Memory B cell (primary cell): Measurements from ENCODE around the gene MYO7B.
"Not testable (repeated sequence)": the region's sequence is repeated elsewhere in the genome, so short reads cannot be mapped to it uniquely, and the experiment has no call there.

Source experiments
- ATAC-seq: fragments of 150-1000 bp; cut with Tn5 transposase; 2 replicates; pipeline ENCODE4 v1.10.0; 2021; ENCODE audit warnings: low read depth, mild to moderate bottlenecking, moderate library complexity
- DNase-seq, 2 donors: peaks; one replicate each; pipeline ENCODE4 v3.0.0; 2022; ENCODE audit warnings: low spot score in 2 of 2
- H3K27ac Mint-ChIP-seq: one replicate; pipeline ENCODE4 v1.8.0; 2022; ENCODE audit warnings: mild to moderate bottlenecking, moderate library complexity, mixed read lengths
- H3K27me3 Mint-ChIP-seq: one replicate; pipeline ENCODE4 v1.8.0; 2022; ENCODE audit warnings: mixed read lengths
- H3K36me3 Mint-ChIP-seq: one replicate; pipeline ENCODE4 v1.8.0; 2022; ENCODE audit warnings: mild to moderate bottlenecking, mixed read lengths
- H3K4me1 Mint-ChIP-seq: one replicate; pipeline ENCODE4 v1.8.0; 2022; ENCODE audit warnings: mixed read lengths
- H3K4me3 Mint-ChIP-seq: one replicate; pipeline ENCODE4 v1.8.0; 2022; ENCODE audit warnings: mild to moderate bottlenecking, moderate library complexity, mixed read lengths
- H3K9me3 Mint-ChIP-seq: one replicate; pipeline ENCODE4 v1.8.0; 2022; ENCODE audit warnings: mixed read lengths

Gene MYO7B

GRCh38 chr2:127514076-127514475 lies 21.4 kb upstream of the MYO7B start:
- peaks cover 53% of the 10 kb centered on the region for H3K4me1 Mint-ChIP-seq
- ATAC-seq = no peak

GRCh38 chr2:127514485-127514884 lies 21.0 kb upstream of the MYO7B start:
- Mint-ChIP-seq H3K27me3 (no peaks in the 10 kb centered on the region), H3K4me3 (no peak overlapping the region), H3K4me1 (peaks cover 53% of the 10 kb centered on the region), H3K9me3 (no peaks in the 10 kb centered on the region), H3K27ac (no peak overlapping the region), H3K36me3 (peaks cover 39% of the 10 kb centered on the region)
- ATAC-seq = no peak
- no peak for DNase-seq

More at GRCh38 chr2:127514076-127514475, 21.4 kb upstream of the MYO7B start:
- H3K27ac Mint-ChIP-seq = no peak overlapping the region
- H3K27me3 Mint-ChIP-seq = no peaks in the 10 kb centered on the region
- DNase-seq = no peak
- H3K9me3 Mint-ChIP-seq = no peaks in the 10 kb centered on the region
- no peak overlapping the region for H3K4me3 Mint-ChIP-seq
- H3K36me3 Mint-ChIP-seq = peaks cover 39% of the 10 kb centered on the region

- peak overlapping the region; percentile 2 for H3K4me3 Mint-ChIP-seq
- peak; percentile 65 for ATAC-seq
- H3K9me3 Mint-ChIP-seq = no peaks in the 10 kb centered on the region
- H3K27ac Mint-ChIP-seq = peak overlapping the region; percentile 51
- peaks cover 48% of the 10 kb centered on the region for H3K4me1 Mint-ChIP-seq
- DNase-seq = no peak
- peaks cover 41% of the 10 kb centered on the region for H3K36me3 Mint-ChIP-seq
- no peaks in the 10 kb centered on the region for H3K27me3 Mint-ChIP-seq
Measured at GRCh38 chr2:127515383-127515915, 20.0 kb upstream of the MYO7B start.

- Mint-ChIP-seq H3K4me3 (no peak overlapping the region), H3K27me3 (no peaks in the 10 kb centered on the region), H3K4me1 (peaks cover 41% of the 10 kb centered on the region), H3K9me3 (no peaks in the 10 kb centered on the region), H3K27ac (peak overlapping the region; percentile 51), H3K36me3 (peaks cover 36% of the 10 kb centered on the region)
- DNase-seq = no peak
- no peak for ATAC-seq
Measured at GRCh38 chr2:127516041-127516762, 19.3 kb upstream of the MYO7B start.

GRCh38 chr2:127517465-127517864 lies 18.0 kb upstream of the MYO7B start:
- DNase-seq (no peak), ATAC-seq (no peak)
- no peak overlapping the region for H3K4me3 Mint-ChIP-seq
- H3K4me1 Mint-ChIP-seq = peaks cover 34% of the 10 kb centered on the region
- H3K36me3 Mint-ChIP-seq = peaks cover 37% of the 10 kb centered on the region
- no peak overlapping the region for H3K27ac Mint-ChIP-seq
- H3K9me3 Mint-ChIP-seq = no peaks in the 10 kb centered on the region
- no peaks in the 10 kb centered on the region for H3K27me3 Mint-ChIP-seq

GRCh38 chr2:127520424-127520823 lies 15.1 kb upstream of the MYO7B start:
- ATAC-seq (no peak), DNase-seq (no peak)
- no peaks in the 10 kb centered on the region for H3K9me3 Mint-ChIP-seq
- H3K27me3 Mint-ChIP-seq = no peaks in the 10 kb centered on the region
- H3K4me3 Mint-ChIP-seq = no peak overlapping the region
- H3K4me1 Mint-ChIP-seq = peaks cover 29% of the 10 kb centered on the region
- H3K27ac Mint-ChIP-seq = no peak overlapping the region
- peaks cover 30% of the 10 kb centered on the region for H3K36me3 Mint-ChIP-seq

GRCh38 chr2:127523269-127523939 lies 12.1 kb upstream of the MYO7B start:
- DNase-seq = no peak
- no peaks in the 10 kb centered on the region for H3K9me3 Mint-ChIP-seq
- H3K27ac Mint-ChIP-seq = peak overlapping the region; percentile 58
- no peaks in the 10 kb centered on the region for H3K27me3 Mint-ChIP-seq
- ATAC-seq = no peak
- H3K36me3 Mint-ChIP-seq = peaks cover 10% of the 10 kb centered on the region
- H3K4me1 Mint-ChIP-seq = peaks cover 21% of the 10 kb centered on the region
- H3K4me3 Mint-ChIP-seq = peak overlapping the region; percentile 11

GRCh38 chr2:127524198-127524834 lies 11.2 kb upstream of the MYO7B start:
- not testable (repeated sequence) for H3K27me3 Mint-ChIP-seq, DNase-seq, H3K9me3 Mint-ChIP-seq, ATAC-seq, H3K36me3 Mint-ChIP-seq
- peak overlapping the region; percentile 58 for H3K27ac Mint-ChIP-seq
- peak overlapping the region; percentile 46 for H3K4me3 Mint-ChIP-seq
- peaks cover 21% of the 10 kb centered on the region for H3K4me1 Mint-ChIP-seq

GRCh38 chr2:127525691-127526131 lies 9.8 kb upstream of the MYO7B start:
- peaks cover 21% of the 10 kb centered on the region for H3K4me1 Mint-ChIP-seq
- H3K9me3 Mint-ChIP-seq = no peaks in the 10 kb centered on the region
- H3K27ac Mint-ChIP-seq = peak overlapping the region; percentile 99
- ATAC-seq = peak; percentile 2
- peaks cover 7% of the 10 kb centered on the region for H3K36me3 Mint-ChIP-seq
- no peak for DNase-seq
- no peaks in the 10 kb centered on the region for H3K27me3 Mint-ChIP-seq
- H3K4me3 Mint-ChIP-seq = peak overlapping the region; percentile 96

- Mint-ChIP-seq H3K36me3 (peaks cover 7% of the 10 kb centered on the region), H3K4me3 (peak within 1 kb of the TSS; percentile 96), H3K27me3 (peaks cover 2% of the 10 kb centered on the region), H3K9me3 (no peaks in the 10 kb centered on the region), H3K27ac (peak within 1 kb of the TSS; percentile 99), H3K4me1 (peaks cover 21% of the 10 kb centered on the region)
- DNase-seq (peak; percentile 82 to 83), ATAC-seq (peak; percentile 88)
Measured at GRCh38 chr2:127526132-127527000, 9.1 kb upstream of the MYO7B start, which contains the start of gene IWS1. IWS1 (minus strand) TSS chr2:127526489; CDS start chr2:127526208, 281 bp downstream.

- H3K4me1 Mint-ChIP-seq = peaks cover 19% of the 10 kb centered on the region
- no peaks in the 10 kb centered on the region for H3K9me3 Mint-ChIP-seq
- H3K36me3 Mint-ChIP-seq = peaks cover 4% of the 10 kb centered on the region
- peak overlapping the region; percentile 99 for H3K27ac Mint-ChIP-seq
- peak overlapping the region; percentile 96 for H3K4me3 Mint-ChIP-seq
- ATAC-seq (peak; percentile 5), DNase-seq (no peak)
- H3K27me3 Mint-ChIP-seq = peaks cover 2% of the 10 kb centered on the region
Measured at GRCh38 chr2:127527001-127527804, 8.3 kb upstream of the MYO7B start.

- Mint-ChIP-seq H3K27ac (no peak overlapping the region), H3K36me3 (peaks cover under 1% of the 10 kb centered on the region), H3K4me3 (no peak overlapping the region), H3K9me3 (no peaks in the 10 kb centered on the region), H3K4me1 (peaks cover 17% of the 10 kb centered on the region), H3K27me3 (peaks cover 2% of the 10 kb centered on the region)
- no peak for ATAC-seq
- no peak for DNase-seq
Measured at GRCh38 chr2:127528487-127528886, 7.0 kb upstream of the MYO7B start.

- H3K4me1 Mint-ChIP-seq = peaks cover 11% of the 10 kb centered on the region
- not testable (repeated sequence) for H3K36me3 Mint-ChIP-seq, H3K9me3 Mint-ChIP-seq, DNase-seq, H3K4me3 Mint-ChIP-seq, ATAC-seq, H3K27ac Mint-ChIP-seq, H3K27me3 Mint-ChIP-seq
Measured at GRCh38 chr2:127529416-127529815, 6.1 kb upstream of the MYO7B start.
